ENCODE results near the gene ASPSCR1.

ASPSCR1 gene

GRCh38 chr17:81977211-81977808 is at the start of gene ASPSCR1:
Gene ASPSCR1 (plus strand): TSS chr17:81977629. CDS start chr17:81977647, 18 bp downstream.
- peak; percentile 84 for DNase-seq

- DNase-seq: peak; percentile 95
Observed at GRCh38 chr17:81927653-81928543, 49.5 kb upstream of the ASPSCR1 start, which contains the start of gene MAFG. Gene MAFG (minus strand): TSS chr17:81927735. CDS start chr17:81923185, 4,550 bp downstream.

GRCh38 chr17:81928544-81929252 is 48.7 kb upstream of the ASPSCR1 start:
- no peak for DNase-seq

GRCh38 chr17:81929253-81930141 is 47.9 kb upstream of the ASPSCR1 start:
- no peak for DNase-seq

- DNase-seq: no peak
Observed at GRCh38 chr17:81930142-81931125, 47.0 kb upstream of the ASPSCR1 start.

GRCh38 chr17:81931189-81931556 is 46.3 kb upstream of the ASPSCR1 start:
- DNase-seq: no peak

GRCh38 chr17:81931557-81932332 is 45.7 kb upstream of the ASPSCR1 start:
- DNase-seq: no peak

GRCh38 chr17:81932333-81932983 is 45.0 kb upstream of the ASPSCR1 start:
- no peak for DNase-seq

GRCh38 chr17:81933178-81933699 is 44.2 kb upstream of the ASPSCR1 start:
- no peak for DNase-seq

GRCh38 chr17:81934098-81934757 is 43.2 kb upstream of the ASPSCR1 start:
- no peak for DNase-seq

- no peak for DNase-seq
Observed at GRCh38 chr17:81934850-81935708, 42.4 kb upstream of the ASPSCR1 start.

GRCh38 chr17:81935709-81936084 is 41.7 kb upstream of the ASPSCR1 start:
- no peak for DNase-seq

- no peak for DNase-seq
Observed at GRCh38 chr17:81939218-81939617, 38.2 kb upstream of the ASPSCR1 start.

GRCh38 chr17:81939881-81940385 is 37.5 kb upstream of the ASPSCR1 start:
- no peak for DNase-seq

GRCh38 chr17:81940538-81941483 is 36.6 kb upstream of the ASPSCR1 start:
- DNase-seq: no peak

GRCh38 chr17:81941484-81942166 is 35.8 kb upstream of the ASPSCR1 start:
- no peak for DNase-seq
